ENCODE data around the gene TERT.

The TERT gene

GRCh38 chr5:1318659-1319251 is 23.9 kb upstream of the TERT start:
- DNase-seq, result no peak

DNA sequence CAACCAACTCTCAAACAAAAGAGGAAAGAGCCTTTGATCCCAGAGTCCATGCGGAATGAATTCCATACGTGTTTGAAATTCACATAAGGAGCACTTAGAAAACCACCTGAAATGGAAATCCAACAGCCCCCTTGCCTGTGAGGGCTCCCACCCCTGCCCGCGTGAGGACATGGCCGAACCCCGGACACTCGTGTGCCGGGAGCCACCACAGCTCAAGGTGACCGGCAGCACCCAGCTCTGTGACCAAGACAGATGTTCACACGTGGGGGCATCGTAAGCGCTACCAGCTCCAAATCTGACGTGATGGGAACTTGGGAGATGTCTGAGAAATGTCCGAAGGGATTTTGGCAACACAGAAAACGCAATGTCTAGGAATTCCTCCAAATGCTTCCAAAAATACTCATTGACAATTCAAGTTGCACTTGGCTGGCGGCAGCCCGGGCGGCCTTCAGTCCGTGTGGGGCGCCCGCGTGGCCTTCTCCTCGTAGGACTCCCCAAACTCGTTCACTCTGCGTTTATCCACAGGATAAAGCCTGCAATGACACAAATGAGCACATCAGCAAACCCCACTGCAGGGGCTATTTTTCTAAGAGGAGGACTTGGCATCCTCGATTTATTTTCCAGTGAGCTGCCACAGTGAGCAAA is 23.2 kb upstream of the TERT start:
- DNase-seq, result no peak

DNA sequence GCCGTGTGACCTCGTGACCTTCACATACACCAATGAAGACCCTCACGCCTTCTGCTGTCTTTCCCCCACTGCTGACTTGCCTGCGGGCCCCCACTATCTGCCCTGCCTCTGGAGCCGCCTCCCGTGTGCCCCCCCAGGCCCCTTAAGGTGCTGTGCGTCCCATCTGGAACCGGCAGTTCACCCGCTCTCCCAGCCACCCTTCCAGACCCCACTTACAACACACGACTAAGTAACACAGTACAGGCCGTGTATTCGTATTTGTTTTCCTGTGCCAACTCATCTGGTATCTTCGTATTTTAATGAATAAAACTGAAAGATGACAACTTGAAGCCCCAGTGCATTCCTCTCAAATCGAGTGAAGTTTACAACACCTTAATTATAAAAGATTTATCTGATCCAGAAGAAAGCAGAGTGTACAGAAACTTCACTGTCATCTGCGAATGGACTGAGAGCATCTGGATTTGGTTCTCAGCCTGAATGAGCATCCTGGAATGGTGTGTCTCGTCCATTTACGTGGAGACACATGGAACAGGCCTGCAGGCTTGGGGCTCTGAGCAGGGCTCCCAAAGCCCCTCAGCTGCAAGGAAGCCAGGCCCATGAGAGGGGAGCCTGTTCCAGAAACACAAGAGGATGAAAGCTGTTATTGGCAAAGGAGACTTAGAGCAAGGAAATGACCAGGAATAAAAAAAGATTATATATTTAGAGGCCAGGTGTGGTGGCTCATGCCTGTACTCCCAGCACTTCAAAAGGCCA is 21.9 kb upstream of the TERT start:
- DNase-seq, result no peak

- no peak for DNase-seq
Measured at GRCh38 chr5:1315709-1316587, 21.1 kb upstream of the TERT start.

GRCh38 chr5:1315018-1315708 is 20.3 kb upstream of the TERT start:
- no peak for DNase-seq

DNA sequence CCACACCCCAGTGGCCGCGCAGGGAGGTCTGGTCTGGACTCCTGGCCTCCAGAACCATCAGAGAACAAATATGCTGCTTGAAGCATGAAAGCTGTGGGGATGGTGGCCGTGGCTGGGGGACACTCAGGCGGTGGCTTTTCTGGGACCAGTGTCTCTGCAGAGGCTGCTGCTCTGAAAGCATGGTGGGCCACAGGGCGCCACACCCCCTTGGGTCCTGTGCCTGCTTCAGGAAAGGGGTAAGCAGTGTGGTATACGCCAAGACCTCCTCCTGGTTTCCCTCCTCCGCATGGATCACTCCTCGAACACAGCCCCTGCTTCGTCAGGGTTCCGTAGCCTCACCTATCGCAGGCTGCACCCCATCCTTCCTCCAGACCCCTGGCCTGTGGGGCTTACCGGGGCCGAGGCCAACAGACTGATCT is 19.7 kb upstream of the TERT start:
- no peak for DNase-seq

DNA sequence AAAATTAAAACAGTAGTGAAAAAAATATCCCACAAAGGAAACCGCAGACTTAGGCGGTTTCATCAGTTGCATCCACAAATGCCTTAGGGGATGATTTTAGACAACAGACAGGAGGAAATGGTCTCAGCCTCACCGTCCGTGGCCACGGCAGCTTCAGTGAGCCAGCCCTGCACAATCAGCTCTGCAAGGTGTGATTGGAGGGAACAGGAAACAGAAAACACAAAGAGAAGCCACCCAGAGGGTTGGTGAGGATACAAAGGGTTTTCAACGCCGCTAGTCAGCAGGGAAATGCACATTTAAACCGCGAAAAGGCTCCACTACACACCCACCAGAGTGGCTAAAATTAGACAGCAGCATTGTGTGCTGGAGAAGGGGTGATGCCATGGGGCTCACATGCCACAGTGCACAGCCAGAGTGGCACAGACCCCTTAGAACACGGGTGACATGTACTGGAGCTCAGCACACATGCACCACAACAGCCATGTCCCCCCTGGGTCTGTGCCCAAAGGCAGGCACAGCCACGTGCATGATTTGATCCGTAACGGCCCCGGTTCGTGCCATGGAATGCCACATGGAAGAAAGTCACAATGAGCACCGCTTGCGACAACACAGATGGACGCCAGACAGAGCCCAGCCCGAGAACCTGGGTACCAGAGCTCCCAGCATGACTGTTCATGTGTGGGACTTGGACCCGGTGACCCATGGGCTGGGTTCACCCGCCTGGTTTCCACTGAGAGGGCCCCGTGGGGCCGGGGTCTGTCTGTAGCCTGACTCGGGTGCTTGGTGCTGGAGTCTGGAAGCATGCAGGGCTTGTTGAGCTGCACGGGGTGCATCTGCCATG is 18.3 kb upstream of the TERT start:
- DNase-seq, result no peak

GRCh38 chr5:1312206-1312605 is 17.3 kb upstream of the TERT start:
- DNase-seq, result no peak

DNA sequence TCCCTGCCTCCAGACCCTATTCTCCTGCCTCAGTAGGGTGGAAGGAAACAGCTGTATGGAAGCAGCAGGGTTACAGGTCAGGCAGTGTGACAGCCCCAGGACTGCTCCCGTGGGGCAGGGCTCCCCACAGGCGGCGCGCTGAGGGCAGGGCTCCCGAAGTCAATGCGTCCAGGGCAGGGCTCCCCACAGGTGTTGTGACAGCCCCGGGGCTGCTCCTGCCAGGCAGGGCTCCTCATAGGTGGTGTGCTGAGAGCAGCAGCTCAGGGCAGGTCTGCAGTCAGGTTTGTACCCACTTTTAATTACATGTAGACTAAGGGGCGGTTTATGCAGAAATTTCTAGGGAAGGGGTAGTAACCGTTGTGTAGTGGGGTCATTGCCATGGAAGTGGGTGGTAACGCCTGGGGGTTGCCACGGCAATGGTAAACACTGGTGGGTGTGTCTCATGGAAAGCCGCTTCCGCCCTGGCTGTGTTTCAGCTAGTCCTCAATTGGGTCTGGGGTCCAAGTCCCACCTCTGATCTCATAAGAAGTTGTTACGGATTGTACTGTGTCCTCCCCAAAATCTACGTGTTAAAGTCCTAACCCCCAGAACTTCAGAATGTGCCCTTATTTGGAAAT is 16.7 kb upstream of the TERT start:
- DNase-seq, result no peak

GRCh38 chr5:1310118-1310517 is 15.2 kb upstream of the TERT start:
- DNase-seq, result no peak

DNA sequence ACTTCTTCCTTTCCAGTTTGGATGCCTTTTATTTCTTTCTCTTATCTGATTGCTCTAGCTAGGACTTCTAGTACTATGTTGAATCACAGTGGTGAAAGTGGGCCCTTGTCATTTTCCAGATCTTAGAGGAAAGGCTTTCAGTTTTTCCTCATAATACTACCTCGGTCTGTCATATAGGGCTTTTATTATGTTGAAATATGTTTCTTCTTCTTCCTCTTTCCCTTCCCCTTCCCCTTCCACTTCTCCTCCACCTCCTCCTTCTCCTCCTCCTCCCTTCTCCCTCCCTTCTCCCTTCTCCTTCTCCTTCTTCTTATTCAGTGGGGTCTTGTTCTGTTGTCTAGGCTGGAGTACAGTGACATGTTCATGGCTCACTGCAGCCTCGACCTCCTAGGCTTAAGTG is 9.2 kb upstream of the TERT start:
- no peak for DNase-seq

- no peak for DNase-seq
Measured at GRCh38 chr5:1302258-1302657, 7.4 kb upstream of the TERT start.

DNA sequence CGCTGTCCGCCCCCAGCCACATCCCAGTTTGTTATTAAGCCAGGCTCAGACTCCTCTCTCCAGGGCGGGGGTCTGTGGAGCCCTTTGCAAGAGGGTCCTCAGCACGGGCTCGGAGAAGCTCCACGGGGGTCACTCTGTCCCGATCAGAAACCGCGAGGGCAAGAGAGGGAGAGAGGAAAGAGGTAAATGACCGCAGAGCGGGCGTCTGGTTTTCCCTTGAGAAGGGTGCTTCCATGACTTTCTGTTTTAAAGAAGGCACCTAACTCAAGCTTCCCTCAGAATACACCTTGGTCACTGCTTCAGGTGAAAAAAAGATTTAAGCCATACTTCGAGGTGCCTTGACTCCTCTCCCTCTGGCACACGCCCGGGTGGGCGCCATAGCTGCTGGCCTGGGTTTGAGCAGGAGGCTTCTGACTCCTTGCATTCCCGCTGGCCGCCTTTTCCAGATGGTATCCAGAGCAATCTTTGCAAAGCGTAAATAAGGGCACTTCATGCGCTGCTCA is 5.8 kb upstream of the TERT start:
- no peak for DNase-seq

DNA sequence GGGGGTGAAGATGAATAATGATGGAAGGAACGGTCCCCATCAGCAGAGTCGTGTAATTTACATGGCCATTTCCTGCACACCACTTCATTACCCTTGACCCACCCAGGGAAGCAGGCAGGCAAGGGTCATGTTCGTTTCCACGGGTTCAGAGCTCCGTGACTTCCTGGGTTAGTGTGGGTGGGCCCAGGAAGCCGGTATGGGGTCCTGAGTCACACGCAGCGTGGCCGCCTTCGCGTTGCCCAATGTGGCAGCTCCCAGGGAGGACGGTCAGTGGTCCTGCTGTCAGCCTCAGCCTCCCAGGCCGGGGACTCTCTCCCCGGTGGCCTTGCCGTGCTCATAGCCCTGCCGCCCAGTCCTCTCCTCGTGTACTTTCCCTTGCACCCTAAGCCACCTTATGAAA is 5.1 kb upstream of the TERT start:
- DNase-seq, result no peak

- no peak for DNase-seq
Measured at GRCh38 chr5:1299511-1299850, 4.6 kb upstream of the TERT start.

DNA sequence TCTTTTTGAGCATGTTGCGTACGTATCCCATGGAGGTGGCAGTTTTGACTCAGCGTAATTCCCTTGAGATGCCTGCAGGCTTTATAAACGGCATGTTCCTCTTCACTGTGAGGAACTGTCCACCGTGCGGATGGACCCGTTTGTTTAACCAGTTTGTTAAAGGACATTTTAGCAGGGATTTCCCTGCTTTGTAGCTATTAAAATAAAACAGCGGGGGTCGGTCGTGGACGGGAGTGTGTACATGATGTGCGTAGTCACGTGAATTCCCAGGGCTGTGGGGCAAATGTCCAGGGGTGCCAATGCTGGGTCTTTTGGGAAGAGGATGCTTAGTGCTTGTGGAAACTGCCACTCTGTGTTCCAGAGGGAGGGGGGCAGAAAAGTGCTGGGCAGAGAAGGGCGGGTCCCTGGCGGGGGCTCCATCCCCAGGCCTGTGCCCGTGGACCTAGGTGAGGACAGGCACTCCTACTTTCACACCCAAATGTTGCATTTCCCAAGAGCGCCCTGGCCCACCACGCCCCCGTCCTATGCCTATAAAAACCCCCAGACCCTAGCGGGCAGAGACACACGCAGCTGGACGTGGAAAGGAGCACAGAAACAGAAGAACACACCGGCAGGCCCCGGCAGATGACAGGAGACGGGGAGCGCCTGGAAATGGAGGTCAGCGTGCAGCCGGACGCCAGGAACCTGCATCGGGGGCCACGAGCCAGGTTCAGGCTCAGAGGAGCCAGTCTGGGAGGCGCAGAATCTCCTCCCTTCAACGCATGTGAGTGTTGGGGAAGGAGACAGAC is 4.0 kb upstream of the TERT start:
- no peak for DNase-seq

DNA sequence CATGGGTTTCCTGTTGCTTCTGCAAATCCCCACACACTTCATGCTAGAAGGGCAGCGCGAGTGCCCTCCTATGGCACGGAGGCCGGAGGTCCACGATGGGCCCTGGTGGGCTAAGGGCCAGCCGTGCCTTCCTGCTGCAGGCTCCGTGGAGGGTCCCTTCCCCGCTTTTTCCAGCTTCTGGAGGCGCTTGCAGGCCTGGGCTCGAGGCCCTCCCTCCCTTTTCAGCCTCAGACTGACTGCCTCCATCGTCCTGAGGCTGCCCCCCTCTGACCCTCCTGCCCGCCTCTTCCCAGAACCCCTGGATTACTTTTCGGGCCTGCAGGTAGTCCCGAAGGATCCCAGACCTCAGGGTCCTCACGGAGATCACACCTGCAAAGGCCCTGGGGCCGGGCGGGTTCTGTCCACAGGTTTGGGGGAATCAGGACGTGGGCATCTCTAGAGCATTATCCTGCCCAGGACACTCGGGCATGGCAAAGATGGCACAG is 3.2 kb upstream of the TERT start:
- no peak for DNase-seq

DNA sequence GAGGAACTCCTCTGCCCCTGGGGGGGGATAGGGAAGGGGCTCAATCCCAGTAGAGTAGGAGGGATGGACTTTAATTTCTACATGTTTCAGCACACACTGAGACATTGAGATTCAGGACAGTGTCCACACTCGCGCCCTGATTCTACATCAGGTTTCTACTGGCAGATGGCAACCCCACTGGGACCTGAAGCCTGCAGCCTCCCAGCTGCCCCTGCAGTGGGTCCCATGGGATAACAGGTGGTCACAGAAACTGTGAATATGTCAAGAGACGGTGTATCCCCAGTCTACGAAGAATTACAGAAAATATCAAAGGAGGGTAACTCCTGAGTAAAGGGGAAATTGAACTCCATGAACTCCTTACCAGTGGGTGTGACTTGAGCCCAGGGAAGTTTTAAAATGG is 2.4 kb upstream of the TERT start:
- no peak for DNase-seq

DNA sequence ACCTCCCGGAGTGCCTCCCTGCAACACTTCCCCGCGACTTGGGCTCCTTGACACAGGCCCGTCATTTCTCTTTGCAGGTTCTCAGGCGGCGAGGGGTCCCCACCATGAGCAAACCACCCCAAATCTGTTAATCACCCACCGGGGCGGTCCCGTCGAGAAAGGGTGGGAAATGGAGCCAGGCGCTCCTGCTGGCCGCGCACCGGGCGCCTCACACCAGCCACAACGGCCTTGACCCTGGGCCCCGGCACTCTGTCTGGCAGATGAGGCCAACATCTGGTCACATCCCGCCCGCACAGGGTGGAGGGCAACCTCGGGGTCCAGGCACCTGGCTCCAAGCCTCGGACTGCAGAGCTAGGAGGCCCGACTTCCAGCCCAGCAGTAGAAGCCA is 776 bp upstream of the TERT start:
- no peak for DNase-seq

All from fibroblast of skin of abdomen (primary cell).